Stomach smooth muscle (tissue), 2 donors: Measurements from ENCODE around the gene TPPP.

Source experiments
- H3K27ac ChIP-seq: one replicate; pipeline ENCODE4 v1.7.0; 2013; ENCODE audit warnings: mild to moderate bottlenecking, low read length, inconsistent platforms
- H3K27me3 ChIP-seq, 2 donors: one replicate each; pipeline ENCODE4 v1.7.0; 2013; ENCODE audit warnings: low read length in 2 of 2; ENCODE audit not compliant: insufficient read depth in 2 of 2, control insufficient read depth in 1 of 2
- H3K36me3 ChIP-seq, 2 donors: one replicate each; pipeline ENCODE4 v1.7.0; 2013; ENCODE audit warnings: low read length in 2 of 2; ENCODE audit not compliant: control insufficient read depth in 2 of 2, insufficient read depth in 2 of 2
- H3K4me1 ChIP-seq: one replicate; pipeline ENCODE4 v1.7.0; 2013; ENCODE audit warnings: low read length; ENCODE audit not compliant: control insufficient read depth, insufficient read depth
- H3K4me3 ChIP-seq, 2 donors: one replicate each; pipeline ENCODE4 v1.7.0; 2013; ENCODE audit warnings: low read length in 2 of 2
- H3K9ac ChIP-seq, 2 donors: one replicate each; pipeline ENCODE4 v1.7.0; 2013; ENCODE audit warnings: low read length in 2 of 2, mild to moderate bottlenecking in 1 of 2
- H3K9me3 ChIP-seq, 2 donors: one replicate each; pipeline ENCODE4 v1.7.0; 2013; ENCODE audit warnings: low read length in 2 of 2; ENCODE audit not compliant: control insufficient read depth in 2 of 2
- donor health status: healthy.
- donor health status: Pancreatic carcinoma.

The TPPP gene

DNA sequence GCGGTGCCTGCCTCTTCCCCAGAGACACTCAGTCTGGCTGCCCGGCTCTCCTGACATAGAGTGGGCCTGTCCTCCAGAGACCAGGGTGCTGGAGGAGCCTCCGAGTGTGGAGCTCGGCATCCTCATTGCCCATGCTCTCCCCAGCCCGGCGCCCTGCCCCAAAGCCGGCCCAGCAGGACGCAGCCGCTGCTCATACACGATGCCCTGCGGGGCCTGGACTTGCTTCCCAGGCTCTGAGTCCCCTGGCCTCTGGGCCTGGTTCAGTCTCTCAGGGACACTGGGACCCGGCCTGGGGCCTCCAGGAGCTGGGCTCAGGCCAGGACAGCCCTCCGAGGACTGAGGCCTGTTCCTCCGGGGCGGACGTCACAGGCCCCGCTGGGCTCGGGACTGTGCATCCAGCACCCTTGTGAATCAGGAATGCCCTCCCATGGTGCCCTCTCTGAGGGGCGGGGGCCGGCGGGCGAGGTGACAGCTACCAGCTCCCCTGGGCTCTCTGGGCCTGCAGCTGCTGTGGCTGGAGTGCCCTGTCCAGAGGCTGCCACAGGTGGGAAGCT lies 23.2 kb downstream of the TPPP start:
- Histone ChIP-seq H3K36me3 (peaks cover 2 to 4% of the 10 kb centered on the region in 2 donors), H3K9me3 (no peaks in the 10 kb centered on the region), H3K27me3 (no peaks in the 10 kb centered on the region), H3K9ac (peak overlapping the region in 1 of 2 donors; percentile 13), H3K4me3 (no peak overlapping the region), H3K4me1 (peaks cover 72% of the 10 kb centered on the region), H3K27ac (peak overlapping the region; percentile 66)

DNA sequence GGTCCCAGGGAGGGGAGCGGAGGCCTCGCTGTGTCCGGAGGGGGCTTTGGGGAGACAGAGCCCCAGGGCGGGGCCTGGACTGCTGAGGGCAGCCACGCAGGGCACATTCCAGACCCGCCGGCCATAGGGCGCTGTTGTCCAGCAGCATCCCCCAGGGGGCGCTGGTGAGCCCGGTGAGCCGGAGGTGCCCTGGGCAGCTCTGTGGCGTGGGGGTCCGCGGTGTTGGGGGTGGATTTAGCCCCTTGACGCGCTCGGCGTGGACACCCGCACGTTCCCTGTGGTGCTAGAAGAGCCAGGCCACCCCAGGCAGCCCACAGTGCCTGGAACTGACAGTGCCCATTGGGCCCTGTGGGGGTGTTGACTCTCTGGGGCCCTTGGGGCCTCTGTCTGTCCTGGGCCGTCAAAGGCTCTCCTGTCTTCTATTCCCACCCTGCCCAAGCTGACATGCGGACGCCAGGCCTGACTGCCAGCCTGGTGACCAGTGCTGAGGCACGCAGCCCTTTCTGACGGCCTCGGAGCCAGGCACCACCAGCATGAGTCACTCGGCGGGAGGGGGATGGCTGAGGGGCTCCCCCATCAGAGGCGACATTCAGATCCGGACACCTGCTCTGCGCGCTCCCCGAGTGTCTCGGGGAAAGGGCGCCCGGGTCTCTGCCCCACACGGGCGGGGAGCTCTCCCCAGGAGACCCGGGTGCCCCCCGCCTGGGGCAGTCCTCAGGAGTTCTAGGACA lies 23.9 kb downstream of the TPPP start:
- Histone ChIP-seq H3K36me3 (peaks cover 9 to 10% of the 10 kb centered on the region in 2 donors), H3K4me1 (peaks cover 66% of the 10 kb centered on the region), H3K9me3 (no peaks in the 10 kb centered on the region), H3K27me3 (no peaks in the 10 kb centered on the region), H3K9ac (peak overlapping the region; percentile 13 to 21), H3K27ac (peak overlapping the region; percentile 66), H3K4me3 (peak overlapping the region in 1 of 2 donors; percentile 29)

DNA sequence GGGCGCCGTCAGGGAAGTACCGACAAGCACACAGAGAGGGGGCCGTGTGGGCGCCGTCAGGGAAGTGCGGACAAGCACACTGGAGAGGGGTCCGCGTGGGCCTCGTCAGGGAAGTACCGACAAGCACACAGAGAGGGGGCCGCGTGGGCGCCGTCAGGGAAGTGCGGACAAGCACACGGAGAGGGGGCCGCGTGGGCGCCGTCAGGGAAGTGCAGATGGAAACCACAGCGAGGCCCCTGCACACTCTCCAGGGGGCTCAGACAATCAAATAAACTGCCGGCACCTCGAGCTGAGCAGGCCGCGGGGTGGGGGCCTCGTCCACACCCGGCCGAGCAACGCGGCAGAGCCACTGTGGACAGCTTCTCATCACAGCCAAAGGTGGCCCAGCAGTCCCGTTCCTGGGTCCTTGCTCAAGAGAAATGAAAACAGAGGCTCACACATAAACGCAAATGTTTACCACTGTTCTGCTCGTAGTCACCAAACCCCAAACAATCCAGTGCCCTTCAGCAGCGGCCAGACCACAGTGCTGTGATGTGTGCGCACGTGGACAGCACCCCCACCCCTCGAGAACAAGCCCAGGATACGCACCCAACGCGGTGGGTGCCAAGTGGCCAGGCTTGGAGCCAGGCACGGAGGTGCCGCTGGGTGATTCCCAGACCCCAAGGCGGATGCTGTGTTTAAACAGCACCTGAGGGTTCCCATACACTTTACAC lies 24.7 kb downstream of the TPPP start:
- Histone ChIP-seq H3K27me3 (no peaks in the 10 kb centered on the region), H3K4me1 (peaks cover 57% of the 10 kb centered on the region), H3K36me3 (peaks cover 16 to 18% of the 10 kb centered on the region in 2 donors), H3K27ac (peak overlapping the region; percentile 66), H3K4me3 (peak overlapping the region in 1 of 2 donors; percentile 29), H3K9me3 (no peaks in the 10 kb centered on the region), H3K9ac (peak overlapping the region in 1 of 2 donors; percentile 21)

DNA sequence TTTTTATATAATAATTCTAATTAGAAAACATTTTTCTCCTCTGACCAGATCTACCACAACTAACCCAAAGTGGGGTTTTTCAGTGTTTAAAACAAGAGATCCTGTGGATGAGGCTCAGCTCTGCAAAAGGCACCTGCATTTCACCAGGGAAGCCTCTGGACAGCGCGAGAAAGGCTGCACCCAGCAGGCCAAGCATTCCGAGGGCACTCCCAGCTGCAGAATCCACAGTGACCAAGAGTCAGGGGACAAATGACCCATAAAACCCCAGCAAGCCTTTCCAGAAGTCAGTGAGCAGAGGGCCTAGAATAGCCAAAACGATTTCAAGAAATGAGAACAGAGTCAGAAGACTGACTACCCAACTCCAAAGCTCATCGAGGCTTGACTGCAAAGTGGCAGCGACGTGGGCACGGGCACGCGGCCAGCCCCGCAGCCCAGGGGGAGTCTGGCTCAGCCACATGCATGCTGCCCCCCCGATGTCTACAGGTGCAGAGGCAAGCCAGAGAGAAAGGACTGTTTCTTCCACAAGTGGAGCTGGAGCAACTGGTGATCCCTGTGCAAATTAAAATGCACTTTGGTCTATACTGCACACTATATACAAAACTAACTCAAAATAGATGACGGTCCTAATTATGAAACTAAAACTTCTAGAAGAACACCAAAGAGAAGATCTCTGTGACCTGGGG lies 26.2 kb downstream of the TPPP start:
- peaks cover 43% of the 10 kb centered on the region for H3K4me1 ChIP-seq
- peaks cover 29% of the 10 kb centered on the region in 2 donors for H3K36me3 ChIP-seq
- H3K9me3 ChIP-seq, result no peaks in the 10 kb centered on the region
- no peaks in the 10 kb centered on the region for H3K27me3 ChIP-seq
- no peak overlapping the region for H3K9ac ChIP-seq
- H3K4me3 ChIP-seq, result no peak overlapping the region
- H3K27ac ChIP-seq, result no peak overlapping the region

DNA sequence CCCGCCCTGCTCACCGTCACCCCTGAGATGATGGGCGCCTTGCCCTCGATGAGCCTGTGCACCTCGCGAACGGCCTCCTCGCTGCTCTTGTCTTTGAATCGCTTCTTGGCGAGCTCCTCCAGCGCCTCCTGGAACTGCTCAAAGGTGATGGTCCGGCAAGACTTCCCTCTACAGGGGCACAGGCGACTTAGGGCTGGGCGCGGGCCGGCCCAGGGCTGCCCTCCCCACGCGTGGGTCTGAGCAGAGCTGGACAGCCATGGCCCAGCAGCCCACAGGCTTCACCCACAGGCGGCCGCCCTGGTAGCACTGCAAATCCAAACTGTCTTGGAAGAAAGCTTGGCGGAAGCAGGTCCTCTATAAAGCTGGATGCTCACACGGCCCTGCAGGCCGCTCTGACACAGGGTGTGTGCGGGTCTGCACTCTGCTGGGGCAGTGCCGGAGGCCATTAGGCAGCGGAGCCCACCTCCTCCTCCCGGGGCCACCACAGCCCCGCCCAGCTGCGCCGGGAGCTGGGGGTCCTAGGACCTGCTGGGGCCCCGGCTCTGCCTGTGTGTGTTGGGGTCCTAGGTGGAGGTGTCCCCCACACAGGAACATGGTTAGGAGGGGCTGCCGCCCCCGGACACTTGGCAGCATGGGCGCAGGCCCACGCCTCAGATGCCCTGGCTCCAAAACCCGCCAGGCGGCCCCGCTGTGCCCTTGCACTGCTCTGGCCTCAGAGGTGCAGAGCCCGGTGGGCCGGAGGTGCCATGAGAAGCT lies 27.0 kb downstream of the TPPP start:
- peaks cover 34% of the 10 kb centered on the region for H3K4me1 ChIP-seq
- H3K9me3 ChIP-seq, result no peaks in the 10 kb centered on the region
- H3K27me3 ChIP-seq, result no peaks in the 10 kb centered on the region
- no peak overlapping the region for H3K4me3 ChIP-seq
- H3K27ac ChIP-seq, result no peak overlapping the region
- peaks cover 37 to 38% of the 10 kb centered on the region in 2 donors for H3K36me3 ChIP-seq
- no peak overlapping the region for H3K9ac ChIP-seq

DNA sequence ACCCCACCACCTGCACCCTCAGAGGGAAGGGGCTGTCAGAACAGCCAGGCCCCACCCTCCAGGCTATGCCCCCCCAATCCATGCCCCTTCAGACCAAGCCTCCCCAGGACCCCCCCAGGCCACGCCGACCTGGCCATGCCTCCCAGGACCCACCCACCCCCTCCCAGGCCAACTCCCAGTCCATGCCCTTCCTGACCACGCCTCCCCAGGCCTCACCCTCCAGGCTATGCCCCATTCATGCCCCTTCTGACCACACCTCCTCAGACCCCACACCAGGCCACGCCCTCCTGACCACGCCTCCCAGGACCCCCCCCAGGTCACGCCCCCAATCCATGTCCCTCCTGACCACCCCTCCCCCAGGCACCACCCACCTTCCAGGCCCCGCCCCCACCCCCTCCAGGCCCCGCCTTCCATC lies 27.6 kb downstream of the TPPP start:
- Histone ChIP-seq H3K4me1 (peaks cover 29% of the 10 kb centered on the region), H3K4me3 (no peak overlapping the region), H3K27ac (no peak overlapping the region), H3K27me3 (no peaks in the 10 kb centered on the region), H3K9me3 (no peaks in the 10 kb centered on the region), H3K36me3 (peaks cover 40 to 42% of the 10 kb centered on the region in 2 donors), H3K9ac (no peak overlapping the region)

DNA sequence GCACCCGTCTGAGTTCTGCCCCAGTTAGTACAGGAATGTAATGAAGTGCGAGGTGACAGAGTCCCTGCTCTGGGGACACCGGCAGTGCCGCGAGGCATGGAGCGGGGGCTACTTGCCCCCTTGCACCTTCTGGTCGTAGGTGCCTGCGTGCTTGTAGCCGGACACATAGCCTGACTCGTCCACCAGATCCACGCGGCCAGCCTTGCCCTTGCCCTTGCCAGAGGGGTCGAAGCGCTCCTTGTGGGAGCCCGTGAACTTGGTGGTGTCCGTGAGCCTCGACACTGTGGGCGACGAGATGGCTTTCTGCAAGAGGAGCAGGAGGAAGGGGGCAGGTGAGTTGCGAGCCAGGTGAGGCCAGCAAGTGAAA lies 28.2 kb downstream of the TPPP start:
- no peak overlapping the region for H3K27ac ChIP-seq
- H3K9ac ChIP-seq, result no peak overlapping the region
- H3K27me3 ChIP-seq, result no peaks in the 10 kb centered on the region
- peaks cover 40 to 43% of the 10 kb centered on the region in 2 donors for H3K36me3 ChIP-seq
- H3K9me3 ChIP-seq, result no peaks in the 10 kb centered on the region
- peaks cover 24% of the 10 kb centered on the region for H3K4me1 ChIP-seq
- no peak overlapping the region for H3K4me3 ChIP-seq

DNA sequence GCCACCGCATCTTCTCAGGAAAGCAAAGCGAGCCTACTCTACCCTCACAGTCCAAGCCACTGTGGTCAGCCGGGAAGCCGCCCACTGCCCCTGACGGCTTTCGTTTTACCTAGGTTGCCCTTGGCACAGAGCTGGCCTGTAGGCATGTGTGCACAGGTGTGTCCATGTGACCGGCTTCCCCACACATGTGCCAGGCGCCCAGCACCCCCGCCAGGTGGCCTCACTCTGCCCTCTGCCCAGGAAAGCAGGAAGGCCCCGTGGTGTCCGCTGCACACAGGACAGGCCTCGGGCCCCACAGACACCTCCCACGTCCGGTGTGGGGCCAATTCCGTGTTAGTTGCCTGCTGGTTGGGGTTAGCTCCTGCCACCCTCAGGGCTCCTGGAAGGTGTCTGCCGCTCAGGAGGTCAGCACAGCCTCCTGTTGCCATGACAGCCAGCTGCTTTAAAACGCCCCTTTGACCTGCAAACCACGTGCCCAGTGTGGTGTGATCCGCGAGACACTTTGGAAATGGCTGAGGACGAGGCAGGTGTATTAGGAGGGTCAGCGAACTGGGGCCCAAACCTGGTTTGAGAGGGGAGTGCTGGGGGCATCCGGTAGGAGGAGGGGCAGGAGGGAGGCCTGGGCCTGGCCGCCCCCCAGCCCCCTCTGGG lies 28.7 kb downstream of the TPPP start:
- Histone ChIP-seq H3K27me3 (no peaks in the 10 kb centered on the region), H3K4me1 (peaks cover 19% of the 10 kb centered on the region), H3K4me3 (no peak overlapping the region), H3K9ac (no peak overlapping the region), H3K27ac (no peak overlapping the region), H3K9me3 (no peaks in the 10 kb centered on the region), H3K36me3 (peaks cover 44 to 48% of the 10 kb centered on the region in 2 donors)

DNA sequence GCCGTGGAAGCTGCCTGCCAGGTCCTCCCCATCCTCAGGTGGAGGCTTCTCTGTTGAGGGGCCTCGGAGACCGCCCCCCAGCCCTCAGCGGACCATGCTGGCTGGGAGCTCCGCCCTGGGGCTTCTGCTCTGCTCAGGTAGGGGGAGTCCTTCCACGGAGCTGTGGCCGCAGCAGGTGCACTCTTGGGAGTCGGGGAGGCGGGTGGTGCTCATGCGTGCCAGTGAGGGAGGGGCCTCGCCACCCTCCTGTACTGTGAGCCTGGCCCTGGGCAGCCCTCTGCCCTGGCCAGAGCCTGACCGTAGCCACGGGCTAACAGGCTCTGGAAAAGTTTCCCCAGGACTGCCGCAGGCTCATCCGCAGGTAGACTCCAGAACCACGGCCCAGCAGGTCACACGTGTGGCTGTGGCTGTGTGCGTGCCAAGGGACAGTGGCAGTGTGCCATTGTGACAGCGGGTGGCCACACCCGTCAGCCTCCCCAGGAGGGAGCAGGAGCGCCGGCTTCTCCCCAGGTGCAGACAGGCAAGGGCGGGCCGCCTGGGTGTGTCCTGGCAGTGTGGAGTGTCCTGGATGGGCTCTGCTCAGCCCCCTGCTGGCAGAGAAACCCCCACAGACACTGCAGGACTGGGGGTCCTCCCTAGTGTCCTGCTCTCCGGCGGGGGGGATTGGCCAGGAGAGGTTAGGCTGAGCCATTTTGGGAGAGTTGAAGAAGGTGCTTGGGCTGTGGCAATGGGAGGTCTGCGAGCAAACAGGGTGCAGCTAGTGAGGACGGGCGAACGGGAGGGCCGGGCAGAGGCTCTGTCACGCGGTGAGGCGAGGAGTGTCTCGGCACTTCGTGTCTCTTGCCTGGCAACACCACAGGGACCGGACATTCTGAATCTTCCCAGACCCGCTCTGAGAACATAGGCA lies 29.5 kb downstream of the TPPP start:
- H3K4me3 ChIP-seq, result no peak overlapping the region
- H3K9ac ChIP-seq, result no peak overlapping the region
- no peaks in the 10 kb centered on the region for H3K9me3 ChIP-seq
- H3K27ac ChIP-seq, result no peak overlapping the region
- H3K27me3 ChIP-seq, result no peaks in the 10 kb centered on the region
- H3K4me1 ChIP-seq, result peaks cover 11% of the 10 kb centered on the region
- H3K36me3 ChIP-seq, result peaks cover 46 to 51% of the 10 kb centered on the region in 2 donors
